Nephron (organoid): Measurements from ENCODE around the gene GEMIN2.
"Not testable (repeated sequence)": the region's sequence is repeated elsewhere in the genome, so short reads cannot be mapped to it uniquely, and the experiment has no call there.

Experiments used
- H3K27ac Mint-ChIP-seq, 3 experiments: 2 replicates each; pipeline ENCODE4 v1.8.0; 2020; ENCODE audit warnings: mixed read lengths in 3 of 3, mild to moderate bottlenecking in 2 of 3, moderate library complexity in 1 of 3
- H3K27me3 Mint-ChIP-seq: 2 replicates; pipeline ENCODE4 v1.8.0; 2021; ENCODE audit warnings: low read depth, mild to moderate bottlenecking, moderate library complexity, mixed read lengths
- H3K36me3 Mint-ChIP-seq: 2 replicates; pipeline ENCODE4 v1.8.0; 2020; ENCODE audit warnings: low read depth, mixed read lengths
- H3K4me1 Mint-ChIP-seq: 2 replicates; pipeline ENCODE4 v1.8.0; 2020; ENCODE audit warnings: mixed read lengths
- H3K4me3 Mint-ChIP-seq, 3 experiments: 2 replicates each; pipeline ENCODE4 v1.8.0; 2020; ENCODE audit warnings: mild to moderate bottlenecking in 3 of 3, mixed read lengths in 3 of 3, moderate library complexity in 2 of 3
- H3K9me3 Mint-ChIP-seq: 2 replicates; pipeline ENCODE4 v1.8.0; 2020; ENCODE audit warnings: mixed read lengths
- TF ChIP-seq, protein P1 (sequence below), 3 experiments: fragments of 200-600 bp; sonication (generic); IDR thresholded peaks; one replicate each; pipeline ENCODE4 v1.5.0; 2021; ENCODE audit warnings: antibody characterized with exemption in 3 of 3; ENCODE audit not compliant: unreplicated experiment in 3 of 3

Gene GEMIN2

DNA sequence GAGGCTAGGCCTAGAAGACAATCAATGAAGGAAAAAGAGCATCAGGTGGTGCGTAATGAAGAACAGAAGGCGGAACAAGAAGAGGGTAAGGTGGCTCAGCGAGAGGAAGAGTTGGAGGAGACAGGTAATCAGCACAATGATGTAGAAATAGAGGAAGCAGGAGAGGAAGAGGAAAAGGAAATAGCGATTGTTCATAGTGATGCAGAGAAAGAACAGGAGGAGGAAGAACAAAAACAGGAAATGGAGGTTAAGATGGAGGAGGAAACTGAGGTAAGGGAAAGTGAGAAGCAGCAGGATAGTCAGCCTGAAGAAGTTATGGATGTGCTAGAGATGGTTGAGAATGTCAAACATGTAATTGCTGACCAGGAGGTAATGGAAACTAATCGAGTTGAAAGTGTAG lies 66.4 kb downstream of the GEMIN2 start:
- Mint-ChIP-seq H3K27ac (no peak overlapping the region), H3K9me3 (no peaks in the 10 kb centered on the region), H3K4me3 (no peak overlapping the region), H3K4me1 (peaks cover 15% of the 10 kb centered on the region), H3K36me3 (peaks cover 50% of the 10 kb centered on the region), H3K27me3 (no peaks in the 10 kb centered on the region)
- TF ChIP-seq, protein P1, sequence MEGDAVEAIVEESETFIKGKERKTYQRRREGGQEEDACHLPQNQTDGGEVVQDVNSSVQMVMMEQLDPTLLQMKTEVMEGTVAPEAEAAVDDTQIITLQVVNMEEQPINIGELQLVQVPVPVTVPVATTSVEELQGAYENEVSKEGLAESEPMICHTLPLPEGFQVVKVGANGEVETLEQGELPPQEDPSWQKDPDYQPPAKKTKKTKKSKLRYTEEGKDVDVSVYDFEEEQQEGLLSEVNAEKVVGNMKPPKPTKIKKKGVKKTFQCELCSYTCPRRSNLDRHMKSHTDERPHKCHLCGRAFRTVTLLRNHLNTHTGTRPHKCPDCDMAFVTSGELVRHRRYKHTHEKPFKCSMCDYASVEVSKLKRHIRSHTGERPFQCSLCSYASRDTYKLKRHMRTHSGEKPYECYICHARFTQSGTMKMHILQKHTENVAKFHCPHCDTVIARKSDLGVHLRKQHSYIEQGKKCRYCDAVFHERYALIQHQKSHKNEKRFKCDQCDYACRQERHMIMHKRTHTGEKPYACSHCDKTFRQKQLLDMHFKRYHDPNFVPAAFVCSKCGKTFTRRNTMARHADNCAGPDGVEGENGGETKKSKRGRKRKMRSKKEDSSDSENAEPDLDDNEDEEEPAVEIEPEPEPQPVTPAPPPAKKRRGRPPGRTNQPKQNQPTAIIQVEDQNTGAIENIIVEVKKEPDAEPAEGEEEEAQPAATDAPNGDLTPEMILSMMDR (IDR thresholded peaks at IDR 0.05; ENCODE audit: unreplicated experiment in 3 of 3), result no peak

DNA sequence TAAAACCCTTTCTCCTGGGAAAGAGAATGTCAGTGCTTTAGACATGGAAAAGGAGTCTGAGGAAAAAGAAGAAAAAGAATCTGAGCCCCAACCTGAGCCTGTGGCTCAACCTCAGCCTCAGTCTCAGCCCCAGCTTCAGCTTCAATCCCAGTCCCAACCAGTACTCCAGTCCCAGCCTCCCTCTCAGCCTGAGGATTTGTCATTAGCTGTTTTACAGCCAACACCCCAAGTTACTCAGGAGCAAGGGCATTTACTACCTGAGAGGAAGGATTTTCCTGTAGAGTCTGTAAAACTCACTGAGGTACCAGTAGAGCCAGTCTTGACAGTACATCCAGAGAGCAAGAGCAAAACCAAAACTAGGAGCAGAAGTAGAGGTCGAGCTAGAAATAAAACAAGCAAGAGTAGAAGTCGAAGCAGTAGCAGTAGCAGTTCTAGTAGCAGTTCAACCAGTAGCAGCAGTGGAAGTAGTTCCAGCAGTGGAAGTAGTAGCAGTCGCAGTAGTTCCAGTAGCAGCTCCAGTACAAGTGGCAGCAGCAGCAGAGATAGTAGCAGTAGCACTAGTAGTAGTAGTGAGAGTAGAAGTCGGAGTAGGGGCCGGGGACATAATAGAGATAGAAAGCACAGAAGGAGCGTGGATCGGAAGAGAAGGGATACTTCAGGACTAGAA lies 67.0 kb downstream of the GEMIN2 start:
- H3K27me3 Mint-ChIP-seq, result no peaks in the 10 kb centered on the region

DNA sequence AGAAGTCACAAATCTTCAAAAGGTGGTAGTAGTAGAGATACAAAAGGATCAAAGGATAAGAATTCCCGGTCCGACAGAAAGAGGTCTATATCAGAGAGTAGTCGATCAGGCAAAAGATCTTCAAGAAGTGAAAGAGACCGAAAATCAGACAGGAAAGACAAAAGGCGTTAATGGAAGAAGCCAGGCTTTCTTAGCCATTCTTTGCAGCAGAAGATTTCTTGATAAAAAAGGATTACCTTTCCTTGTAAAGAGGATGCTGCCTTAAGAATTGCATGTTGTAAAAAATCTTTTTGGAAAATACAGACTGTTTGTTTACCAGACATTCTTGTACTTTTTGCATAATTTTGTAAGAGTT lies 67.5 kb downstream of the GEMIN2 start:
- Mint-ChIP-seq H3K4me1 (peaks cover 12% of the 10 kb centered on the region), H3K27me3 (no peaks in the 10 kb centered on the region), H3K9me3 (no peaks in the 10 kb centered on the region), H3K36me3 (peaks cover 43% of the 10 kb centered on the region), H3K27ac (no peak overlapping the region), H3K4me3 (no peak overlapping the region)
- TF ChIP-seq, protein P1 (IDR thresholded peaks at IDR 0.05; ENCODE audit: unreplicated experiment in 3 of 3), result no peak

More for the DNA sequence above, 67.0 kb downstream of the GEMIN2 start:
- H3K27ac Mint-ChIP-seq, result no peak overlapping the region
- H3K36me3 Mint-ChIP-seq, result peaks cover 44% of the 10 kb centered on the region
- peaks cover 15% of the 10 kb centered on the region for H3K4me1 Mint-ChIP-seq
- H3K4me3 Mint-ChIP-seq, result no peak overlapping the region
- TF ChIP-seq, protein P1 (IDR thresholded peaks at IDR 0.05; ENCODE audit: unreplicated experiment in 3 of 3), result no peak
- H3K9me3 Mint-ChIP-seq, result no peaks in the 10 kb centered on the region

DNA sequence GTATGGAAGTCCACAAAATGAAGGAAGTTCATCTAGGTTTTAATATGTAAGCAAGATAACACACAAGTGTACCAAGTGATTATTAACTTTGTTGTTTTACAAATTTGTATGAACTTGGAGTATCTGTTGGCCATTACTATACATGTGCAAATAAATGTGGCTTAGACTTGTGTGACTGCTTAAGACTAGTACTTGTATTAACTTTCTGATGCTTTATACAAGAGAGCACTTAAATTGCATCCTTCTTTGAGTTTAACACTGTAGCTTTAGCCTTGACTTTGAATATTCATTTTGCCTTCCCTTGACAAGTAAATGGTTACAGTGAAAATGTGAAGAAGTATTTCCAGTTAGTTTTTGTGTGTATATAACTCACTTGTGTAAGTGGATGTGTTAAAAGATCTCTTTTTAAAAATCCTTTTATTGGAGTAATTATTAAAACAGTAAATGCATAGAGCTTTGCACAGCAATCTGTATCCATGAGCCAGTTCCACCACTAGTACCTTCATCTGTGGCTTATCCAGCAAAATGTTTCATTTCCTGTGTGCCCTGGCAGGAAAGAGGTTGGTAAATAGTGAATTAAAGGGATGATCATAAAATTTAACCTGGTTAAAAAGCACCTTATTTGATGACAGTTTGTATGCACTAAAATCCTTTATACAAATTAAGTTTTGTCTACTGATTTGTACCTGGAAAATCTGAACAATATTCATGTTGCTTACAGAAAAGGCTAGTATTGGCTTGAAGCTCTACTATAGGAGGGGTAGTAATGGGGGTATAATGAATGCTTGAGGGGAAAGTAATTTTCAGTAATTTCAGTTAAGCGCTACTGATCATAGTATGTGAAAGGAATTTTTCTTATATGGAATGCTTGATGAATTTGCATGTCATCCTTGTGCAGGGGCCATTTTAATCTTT lies 68.9 kb downstream of the GEMIN2 start:
- H3K4me1 Mint-ChIP-seq, result peaks cover 6% of the 10 kb centered on the region
- H3K36me3 Mint-ChIP-seq, result peaks cover 34% of the 10 kb centered on the region
- H3K4me3 Mint-ChIP-seq, result no peak overlapping the region
- no peak overlapping the region for H3K27ac Mint-ChIP-seq
- no peaks in the 10 kb centered on the region for H3K27me3 Mint-ChIP-seq
- TF ChIP-seq, protein P1 (IDR thresholded peaks at IDR 0.05; ENCODE audit: unreplicated experiment in 3 of 3), result no peak
- no peaks in the 10 kb centered on the region for H3K9me3 Mint-ChIP-seq

DNA sequence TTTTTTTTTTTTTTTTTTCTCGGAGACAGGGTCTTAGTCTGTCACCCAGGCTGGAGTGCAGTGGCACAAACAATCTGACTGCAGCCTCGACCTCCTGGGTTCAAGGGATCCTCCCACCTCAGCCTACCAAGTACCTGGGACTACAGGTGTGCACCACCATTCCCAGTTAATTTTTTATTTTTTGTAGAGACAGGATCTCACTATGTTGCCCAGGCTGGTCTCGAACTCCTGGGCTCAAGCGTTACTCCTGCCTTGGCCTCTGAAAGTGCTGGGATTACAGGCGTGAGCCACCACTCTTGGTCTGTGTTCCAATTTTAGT lies 69.5 kb downstream of the GEMIN2 start:
- not testable (repeated sequence) for H3K27me3 Mint-ChIP-seq, H3K4me3 Mint-ChIP-seq, H3K4me1 Mint-ChIP-seq, H3K9me3 Mint-ChIP-seq, H3K27ac Mint-ChIP-seq
- peaks cover 31% of the 10 kb centered on the region for H3K36me3 Mint-ChIP-seq

DNA sequence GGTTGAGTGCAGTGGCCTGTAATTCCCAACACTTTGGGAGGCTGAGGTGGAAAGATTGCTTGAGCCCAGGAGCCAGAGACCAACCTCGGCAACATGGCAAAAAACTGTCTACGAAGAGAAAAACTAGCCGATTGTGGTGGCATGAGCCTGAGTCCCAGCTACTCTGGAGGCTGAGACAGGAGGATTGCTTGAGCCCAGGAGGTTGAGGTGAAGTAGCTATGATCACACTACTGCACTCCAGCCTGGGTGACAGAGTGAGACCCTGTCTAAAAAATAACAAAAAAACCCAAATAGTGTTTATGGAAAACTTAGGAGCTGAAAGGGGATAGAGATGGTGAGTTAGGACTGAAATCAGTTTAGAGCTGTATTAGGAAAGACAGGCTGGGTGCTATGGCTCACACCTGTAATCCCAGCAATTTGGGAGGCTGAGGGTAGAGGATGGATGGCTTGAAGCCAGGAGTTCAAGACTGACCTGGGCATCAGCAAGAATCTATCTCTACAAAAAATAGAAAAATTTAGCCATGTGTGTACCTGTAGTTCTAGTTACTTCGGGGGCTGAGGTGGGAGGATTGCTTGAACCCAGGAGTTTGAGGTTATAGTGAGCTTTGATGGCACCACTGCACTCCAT lies 70.6 kb downstream of the GEMIN2 start:
- TF ChIP-seq, protein P1 (IDR thresholded peaks at IDR 0.05; ENCODE audit: unreplicated experiment in 3 of 3), result no peak
- Mint-ChIP-seq H3K4me3 (no peak overlapping the region), H3K36me3 (peaks cover 31% of the 10 kb centered on the region), H3K9me3 (no peaks in the 10 kb centered on the region), H3K27me3 (no peaks in the 10 kb centered on the region), H3K27ac (no peak overlapping the region), H3K4me1 (no peaks in the 10 kb centered on the region)
